ENCODE results near the gene PDLIM7.

- TF ChIP-seq, protein P1, sequence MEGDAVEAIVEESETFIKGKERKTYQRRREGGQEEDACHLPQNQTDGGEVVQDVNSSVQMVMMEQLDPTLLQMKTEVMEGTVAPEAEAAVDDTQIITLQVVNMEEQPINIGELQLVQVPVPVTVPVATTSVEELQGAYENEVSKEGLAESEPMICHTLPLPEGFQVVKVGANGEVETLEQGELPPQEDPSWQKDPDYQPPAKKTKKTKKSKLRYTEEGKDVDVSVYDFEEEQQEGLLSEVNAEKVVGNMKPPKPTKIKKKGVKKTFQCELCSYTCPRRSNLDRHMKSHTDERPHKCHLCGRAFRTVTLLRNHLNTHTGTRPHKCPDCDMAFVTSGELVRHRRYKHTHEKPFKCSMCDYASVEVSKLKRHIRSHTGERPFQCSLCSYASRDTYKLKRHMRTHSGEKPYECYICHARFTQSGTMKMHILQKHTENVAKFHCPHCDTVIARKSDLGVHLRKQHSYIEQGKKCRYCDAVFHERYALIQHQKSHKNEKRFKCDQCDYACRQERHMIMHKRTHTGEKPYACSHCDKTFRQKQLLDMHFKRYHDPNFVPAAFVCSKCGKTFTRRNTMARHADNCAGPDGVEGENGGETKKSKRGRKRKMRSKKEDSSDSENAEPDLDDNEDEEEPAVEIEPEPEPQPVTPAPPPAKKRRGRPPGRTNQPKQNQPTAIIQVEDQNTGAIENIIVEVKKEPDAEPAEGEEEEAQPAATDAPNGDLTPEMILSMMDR (IDR thresholded peaks at IDR 0.05) = no peak
- no peak for TF ChIP-seq POLR2A (IDR thresholded peaks at IDR 0.05; ENCODE audit: low read depth)
Measured at GRCh38 chr5:177510567-177511053, 13.2 kb upstream of the PDLIM7 start.
